Measurements from ENCODE around the gene COL23A1.

GRCh38 chr5:178442405-178443257 is 147.6 kb downstream of the COL23A1 start:
- TF ChIP-seq CTCF (IDR thresholded peaks at IDR 0.05) (no peak), EZH2 (IDR thresholded peaks at IDR 0.05; ENCODE audit: borderline replicate concordance, insufficient read depth, low read depth, low read length, poor library complexity, severe bottlenecking) (no peak)

Measured in B cell (primary cell).